ENCODE data around the gene DGCR2. TPM values are rescaled to one million over a fixed set of nuclear protein-coding genes. Genes with fewer than 3 reads are reported as not detected.

The DGCR2 gene
- polyA plus RNA-seq, 1 donor (not counting 4 experiments of a cell fraction or from before 2014, with no cell fraction given), result 23.2 TPM

DNA sequence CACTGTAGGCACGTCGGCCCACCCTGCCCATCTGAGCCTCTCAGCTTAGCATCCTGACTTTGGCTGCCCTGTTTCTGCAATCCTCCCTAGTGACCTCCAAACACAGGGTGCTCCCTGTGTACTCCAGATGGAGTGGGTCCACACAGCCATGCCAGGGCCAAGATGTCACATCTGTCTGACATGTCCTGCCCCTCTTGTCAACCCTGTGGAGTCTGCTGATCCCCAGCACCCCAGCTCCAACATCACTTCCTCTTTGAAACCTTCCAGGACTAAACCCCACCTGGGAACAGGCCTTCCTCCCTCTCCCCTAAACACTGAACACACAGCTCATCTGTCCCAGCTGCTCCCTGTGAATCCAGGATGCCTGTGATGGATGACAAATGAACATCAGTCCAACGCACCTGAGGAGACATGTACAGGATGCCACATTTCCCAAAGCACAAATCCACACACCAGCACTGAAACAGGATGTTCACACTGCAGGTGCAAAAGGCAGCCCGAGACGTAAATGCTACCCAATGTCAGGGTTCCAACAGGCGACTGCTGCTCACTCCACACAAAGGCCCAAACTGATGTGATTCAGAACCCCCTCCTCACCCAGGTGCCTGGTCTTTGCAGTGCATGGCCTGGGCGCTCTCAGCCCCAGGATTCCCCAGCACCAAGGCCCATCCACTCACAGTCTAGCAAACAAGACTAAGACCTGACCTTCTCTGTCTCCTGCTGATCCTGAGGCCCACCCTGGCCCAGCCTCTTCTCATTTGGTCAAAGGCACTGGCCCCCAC lies 6.9 kb upstream of the DGCR2 start:
- FAIRE-seq (peak; percentile 75), DNase-seq (ENCODE audit: low read depth, low spot score) (no peak)
- Histone ChIP-seq H3K4me2 (ENCODE audit: control insufficient read depth, extremely low read depth, insufficient read depth, low read depth, low read length) (peak overlapping the region; percentile 41), H3K79me2 (ENCODE audit: control insufficient read depth, insufficient read depth, low read length) (no peaks in the 10 kb centered on the region), H3K9me3 (ENCODE audit: control insufficient read depth, low read depth, low read length) (no peaks in the 10 kb centered on the region), H3K36me3 (ENCODE audit: control insufficient read depth in 2 of 2, extremely low read depth in 1 of 2, insufficient read depth in 2 of 2, low read length in 2 of 2) (peaks cover 13 to 17% of the 10 kb centered on the region in 2 experiments), H3K9ac (ENCODE audit: control insufficient read depth, extremely low read depth, insufficient read depth, low read length) (peak overlapping the region; percentile 22), H4K20me1 (ENCODE audit: control insufficient read depth, extremely low read depth, insufficient read depth, low read length) (no peaks in the 10 kb centered on the region), H2AFZ (ENCODE audit: control insufficient read depth, low read length) (no peak overlapping the region), H3K4me3 (ENCODE audit: control insufficient read depth in 2 of 3, extremely low read depth in 1 of 3, insufficient read depth in 2 of 3, low read depth in 1 of 3, low read length in 3 of 3) (peak overlapping the region in 1 of 3 experiments; percentile 14), H3K27me3 (ENCODE audit: control insufficient read depth, extremely low read depth, insufficient read depth, low read length) (no peaks in the 10 kb centered on the region), H3K4me1 (ENCODE audit: control insufficient read depth, extremely low read depth, insufficient read depth, low read length) (peaks cover 19% of the 10 kb centered on the region), H3K9me1 (ENCODE audit: control insufficient read depth, extremely low read depth, insufficient read depth, low read length) (peaks cover 3% of the 10 kb centered on the region), H3K27ac (ENCODE audit: control insufficient read depth, insufficient read depth, low read length) (peak overlapping the region; percentile 3)
- TF ChIP-seq CTCF (optimal IDR thresholded peaks at IDR 0.05 in 1 of 3, IDR thresholded peaks at IDR 0.05 in 1 of 3, conservative IDR thresholded peaks at IDR 0.05 in 1 of 3; ENCODE audit: extremely low read depth in 1 of 3, insufficient read depth in 2 of 3, low read length in 3 of 3), result no peak
- no peak for TF ChIP-seq EZH2 (IDR thresholded peaks at IDR 0.05; ENCODE audit: low read length)
- dilution Hi-C loops (cut with MboI; ENCODE audit: extremely low pct_ligation_motif_present, low sequenced_read_pairs), result no loop called here

GRCh38 chr22:19128009-19128401 lies 5.8 kb upstream of the DGCR2 start:
- FAIRE-seq (no peak), DNase-seq (ENCODE audit: low read depth, low spot score) (no peak)
- H3K9ac ChIP-seq (ENCODE audit: control insufficient read depth, extremely low read depth, insufficient read depth, low read length), result no peak overlapping the region
- H2AFZ ChIP-seq (ENCODE audit: control insufficient read depth, low read length), result no peak overlapping the region
- H3K27me3 ChIP-seq (ENCODE audit: control insufficient read depth, extremely low read depth, insufficient read depth, low read length), result no peaks in the 10 kb centered on the region
- dilution Hi-C loops (cut with MboI; ENCODE audit: extremely low pct_ligation_motif_present, low sequenced_read_pairs), result no loop called here
- H3K27ac ChIP-seq (ENCODE audit: control insufficient read depth, insufficient read depth, low read length), result no peak overlapping the region
- H3K4me3 ChIP-seq (ENCODE audit: control insufficient read depth in 2 of 3, extremely low read depth in 1 of 3, insufficient read depth in 2 of 3, low read depth in 1 of 3, low read length in 3 of 3), result no peak overlapping the region
- H4K20me1 ChIP-seq (ENCODE audit: control insufficient read depth, extremely low read depth, insufficient read depth, low read length), result no peaks in the 10 kb centered on the region
- H3K36me3 ChIP-seq (ENCODE audit: control insufficient read depth in 2 of 2, extremely low read depth in 1 of 2, insufficient read depth in 2 of 2, low read length in 2 of 2), result peaks cover 5 to 8% of the 10 kb centered on the region in 2 experiments
- peaks cover 20% of the 10 kb centered on the region for H3K4me1 ChIP-seq (ENCODE audit: control insufficient read depth, extremely low read depth, insufficient read depth, low read length)
- no peak overlapping the region for H3K4me2 ChIP-seq (ENCODE audit: control insufficient read depth, extremely low read depth, insufficient read depth, low read depth, low read length)
- TF ChIP-seq CTCF (optimal IDR thresholded peaks at IDR 0.05 in 1 of 3, IDR thresholded peaks at IDR 0.05 in 1 of 3, conservative IDR thresholded peaks at IDR 0.05 in 1 of 3; ENCODE audit: extremely low read depth in 1 of 3, insufficient read depth in 2 of 3, low read length in 3 of 3) (no peak), EZH2 (IDR thresholded peaks at IDR 0.05; ENCODE audit: low read length) (no peak)
- peaks cover 3% of the 10 kb centered on the region for H3K9me1 ChIP-seq (ENCODE audit: control insufficient read depth, extremely low read depth, insufficient read depth, low read length)
- no peaks in the 10 kb centered on the region for H3K9me3 ChIP-seq (ENCODE audit: control insufficient read depth, low read depth, low read length)
- H3K79me2 ChIP-seq (ENCODE audit: control insufficient read depth, insufficient read depth, low read length), result no peaks in the 10 kb centered on the region
